NCI-H226 (cell line): Measurements from ENCODE around the gene PTGES3L.
A peak's percentile ranks its signal among the peaks of the same experiment; 100 is the strongest.
"Not testable (repeated sequence)": the region's sequence is repeated elsewhere in the genome, so short reads cannot be mapped to it uniquely, and the experiment has no call there.

Experiments used
- DNase-seq: peaks from one replicate; pipeline ENCODE4 v3.0.0-alpha.2; 2015

PTGES3L gene

GRCh38 chr17:43014020-43014648 lies 34.3 kb upstream of the PTGES3L start:
- DNase-seq, result no peak

GRCh38 chr17:43013296-43013695 lies 33.4 kb upstream of the PTGES3L start:
- DNase-seq, result no peak

GRCh38 chr17:43011728-43012472 lies 32.0 kb upstream of the PTGES3L start:
- no peak for DNase-seq

GRCh38 chr17:43010667-43011308 lies 30.9 kb upstream of the PTGES3L start:
- no peak for DNase-seq

- peak; percentile 80 for DNase-seq
These were observed 27.0 kb upstream of the PTGES3L start, which contains the start of gene IFI35 for GRCh38 chr17:43006639-43007551. Gene IFI35 (plus strand): TSS chr17:43006784. CDS start chr17:43006948, 164 bp downstream.

GRCh38 chr17:43003542-43004172 lies 23.8 kb upstream of the PTGES3L start:
- DNase-seq, result peak; percentile 66

- not testable (repeated sequence) for DNase-seq
These were observed 21.0 kb upstream of the PTGES3L start for GRCh38 chr17:43000894-43001293.

GRCh38 chr17:42999003-42999525 lies 19.2 kb upstream of the PTGES3L start:
- no peak for DNase-seq

- DNase-seq, result peak; percentile 99
These were observed 18.4 kb upstream of the PTGES3L start, which contains the start of gene RPL27 for GRCh38 chr17:42997984-42998938. Gene RPL27 (plus strand): TSS chr17:42998419. CDS start chr17:42998751, 332 bp downstream.

- no peak for DNase-seq
These were observed 17.6 kb upstream of the PTGES3L start for GRCh38 chr17:42997390-42997983.

GRCh38 chr17:42993913-42994312 lies 14.0 kb upstream of the PTGES3L start:
- not testable (repeated sequence) for DNase-seq

- DNase-seq, result no peak
These were observed 13.0 kb upstream of the PTGES3L start for GRCh38 chr17:42992872-42993271.

GRCh38 chr17:42991471-42991870 lies 11.6 kb upstream of the PTGES3L start:
- no peak for DNase-seq

- DNase-seq, result no peak
These were observed 10.1 kb upstream of the PTGES3L start for GRCh38 chr17:42989726-42990652.

GRCh38 chr17:42989141-42989540 lies 9.3 kb upstream of the PTGES3L start:
- no peak for DNase-seq

- DNase-seq, result no peak
These were observed 5.3 kb upstream of the PTGES3L start for GRCh38 chr17:42985225-42985624.

- DNase-seq, result no peak
These were observed 2.4 kb upstream of the PTGES3L start for GRCh38 chr17:42982266-42982665.

GRCh38 chr17:42980766-42981397 lies 1.0 kb upstream of the PTGES3L start:
- peak; percentile 52 for DNase-seq
